Neutrophil (primary cell): Measurements from ENCODE around the gene TCTN2.
A peak's percentile ranks its signal among the peaks of the same experiment; 100 is the strongest.

Experiments used
- H3K27ac ChIP-seq: fragments of 200-600 bp; sonication (generic); 2 replicates; pipeline ENCODE4 v1.5.1; 2016; ENCODE audit warnings: mild to moderate bottlenecking, moderate library complexity
- H3K27me3 ChIP-seq: fragments of 200-600 bp; sonication (generic); 2 replicates; pipeline ENCODE4 v1.6.0; 2016; ENCODE audit warnings: mild to moderate bottlenecking
- H3K36me3 ChIP-seq: fragments of 200-600 bp; sonication (generic); 2 replicates; pipeline ENCODE4 v1.5.1; 2017
- H3K4me1 ChIP-seq, 2 experiments: fragments of 200-600 bp in 1 of 2; sonication (generic) in 1 of 2; 1 replicate in 1 of 2; 2 replicates in 1 of 2; pipeline versions ENCODE4 v1.5.1 to v1.6.1; 2013 to 2016; ENCODE audit warnings: low read depth in 1 of 2, low read length in 1 of 2, mild to moderate bottlenecking in 1 of 2, moderate library complexity in 1 of 2; ENCODE audit not compliant: control insufficient read depth in 1 of 2, insufficient read depth in 1 of 2
- H3K4me3 ChIP-seq, 2 experiments: fragments of 200-600 bp in 1 of 2; sonication (generic) in 1 of 2; 1 replicate in 1 of 2; 2 replicates in 1 of 2; pipeline ENCODE4 v1.5.1; 2013 to 2016; ENCODE audit warnings: low read depth in 1 of 2, low read length in 1 of 2, mild to moderate bottlenecking in 1 of 2, moderate library complexity in 1 of 2
- H3K9me3 ChIP-seq: fragments of 200-600 bp; sonication (generic); 2 replicates; pipeline ENCODE4 v1.5.1; 2016
- CTCF ChIP-seq: fragments of 200-600 bp; sonication (generic); IDR thresholded peaks from 2 replicates; pipeline ENCODE4 v1.5.1; 2016; ENCODE audit warnings: antibody characterized with exemption

Gene TCTN2

DNA sequence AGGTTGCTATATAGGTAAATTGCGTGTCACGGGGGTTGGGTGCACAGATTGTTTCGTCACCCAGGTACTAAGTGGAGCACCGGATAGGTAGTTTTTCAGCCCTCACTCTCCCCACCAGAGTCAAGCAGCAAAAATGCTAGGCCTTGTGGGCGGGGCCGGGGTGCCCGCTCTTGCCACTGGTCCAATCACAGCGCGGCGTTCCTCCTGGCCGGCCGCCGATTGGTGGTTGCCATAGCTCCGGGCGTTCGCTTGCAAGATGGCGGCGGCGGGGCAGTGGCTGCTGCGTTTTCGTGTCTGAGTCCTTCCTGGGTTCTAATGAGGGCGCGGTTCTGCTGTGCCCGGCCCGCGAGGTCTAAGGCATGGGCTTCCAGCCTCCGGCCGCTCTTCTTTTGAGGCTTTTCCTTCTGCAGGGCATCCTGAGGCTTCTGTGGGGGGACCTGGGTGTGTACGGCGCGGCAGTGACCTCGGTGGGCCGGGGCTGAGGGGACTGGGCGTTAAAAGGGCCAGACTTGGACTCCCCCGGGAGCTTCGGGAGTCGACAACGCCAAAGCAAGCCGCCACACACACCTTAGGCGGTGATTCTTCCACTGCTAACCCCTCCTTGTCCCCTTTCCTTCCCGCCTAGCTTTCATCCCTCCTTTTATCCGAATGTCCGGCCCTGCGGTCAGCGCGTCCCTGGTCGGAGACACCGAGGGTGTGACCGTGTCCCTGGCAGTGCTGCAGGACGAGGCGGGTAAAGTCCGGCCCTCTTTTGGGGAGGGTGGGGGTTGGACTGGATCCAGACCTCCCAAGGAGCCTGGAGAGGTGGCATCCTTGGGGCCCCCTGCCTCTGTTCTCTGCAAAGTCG is at the start of gene TCTN2:
Gene TCTN2, plus strand, starts transcription at position 232 of the 847 bp plus-strand sequence. Its CDS starts 128 bp downstream, at position 360.
- no peak for TF ChIP-seq CTCF
- H3K36me3 ChIP-seq: no peaks in the 10 kb centered on the region
- H3K9me3 ChIP-seq: no peaks in the 10 kb centered on the region
- H3K27ac ChIP-seq: no peak within 1 kb of the TSS
- H3K4me3 ChIP-seq: peak within 1 kb of the TSS; percentile 70 to 84
- H3K4me1 ChIP-seq: peaks cover 5 to 13% of the 10 kb centered on the region in 2 experiments
- peaks cover 7% of the 10 kb centered on the region for H3K27me3 ChIP-seq

GRCh38 chr12:123621619-123622530 is 49.0 kb upstream of the TCTN2 start:
- Histone ChIP-seq H3K27me3 (no peaks in the 10 kb centered on the region), H3K4me3 (no peak overlapping the region), H3K4me1 (no peaks in the 10 kb centered on the region), H3K27ac (no peak overlapping the region), H3K36me3 (peaks cover 94% of the 10 kb centered on the region), H3K9me3 (no peaks in the 10 kb centered on the region)
- TF ChIP-seq CTCF: no peak

GRCh38 chr12:123633379-123634141 is 37.4 kb upstream of the TCTN2 start, which contains the start of the genes EIF2B1 and GTF2H3:
TSS of gene EIF2B1 (minus strand) at chr12:123633686. CDS start at chr12:123633557, 129 bp downstream.
TSS of gene GTF2H3 (plus strand) at chr12:123633829. CDS start at chr12:123633860, 31 bp downstream.
- Histone ChIP-seq H3K27me3 (no peaks in the 10 kb centered on the region), H3K4me1 (peaks cover 16 to 17% of the 10 kb centered on the region in 2 experiments), H3K27ac (peak within 1 kb of the TSS; percentile 88), H3K9me3 (no peaks in the 10 kb centered on the region), H3K4me3 (peak within 1 kb of the TSS; percentile 81 to 89), H3K36me3 (peaks cover 34% of the 10 kb centered on the region)
- TF ChIP-seq CTCF: no peak

DNA sequence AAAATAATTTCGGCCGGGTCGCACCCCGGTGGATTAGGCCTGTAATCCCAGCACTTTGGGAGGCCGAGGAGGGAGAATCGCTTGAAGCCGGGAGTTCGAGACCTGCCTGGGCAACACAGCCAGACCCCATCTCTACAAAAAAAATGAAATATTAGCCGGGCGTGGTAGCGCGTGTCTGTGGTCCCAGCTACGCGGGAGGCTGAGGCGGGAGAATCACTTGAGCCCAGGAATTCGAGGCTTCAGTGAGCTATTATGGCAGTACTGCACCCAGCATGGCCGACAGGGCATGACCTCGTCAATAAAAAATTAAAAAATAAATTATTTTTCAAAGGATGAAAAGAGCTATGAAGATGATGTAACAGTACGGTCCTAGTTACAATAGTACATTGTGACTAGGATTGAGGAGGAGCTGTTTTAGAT is 36.8 kb upstream of the TCTN2 start:
- Histone ChIP-seq H3K4me3 (peak overlapping the region; percentile 81 to 89), H3K36me3 (peaks cover 28% of the 10 kb centered on the region), H3K4me1 (peaks cover 16 to 17% of the 10 kb centered on the region in 2 experiments), H3K27me3 (no peaks in the 10 kb centered on the region), H3K9me3 (no peaks in the 10 kb centered on the region), H3K27ac (peak overlapping the region; percentile 88)
- no peak for TF ChIP-seq CTCF

GRCh38 chr12:123643911-123644310 is 27.0 kb upstream of the TCTN2 start:
- Histone ChIP-seq H3K27ac (no peak overlapping the region), H3K4me1 (no peaks in the 10 kb centered on the region), H3K36me3 (peaks cover 13% of the 10 kb centered on the region), H3K9me3 (no peaks in the 10 kb centered on the region), H3K4me3 (no peak overlapping the region), H3K27me3 (no peaks in the 10 kb centered on the region)
- no peak for TF ChIP-seq CTCF
